ENCODE data around the gene FAM229A.

Gene FAM229A

DNA sequence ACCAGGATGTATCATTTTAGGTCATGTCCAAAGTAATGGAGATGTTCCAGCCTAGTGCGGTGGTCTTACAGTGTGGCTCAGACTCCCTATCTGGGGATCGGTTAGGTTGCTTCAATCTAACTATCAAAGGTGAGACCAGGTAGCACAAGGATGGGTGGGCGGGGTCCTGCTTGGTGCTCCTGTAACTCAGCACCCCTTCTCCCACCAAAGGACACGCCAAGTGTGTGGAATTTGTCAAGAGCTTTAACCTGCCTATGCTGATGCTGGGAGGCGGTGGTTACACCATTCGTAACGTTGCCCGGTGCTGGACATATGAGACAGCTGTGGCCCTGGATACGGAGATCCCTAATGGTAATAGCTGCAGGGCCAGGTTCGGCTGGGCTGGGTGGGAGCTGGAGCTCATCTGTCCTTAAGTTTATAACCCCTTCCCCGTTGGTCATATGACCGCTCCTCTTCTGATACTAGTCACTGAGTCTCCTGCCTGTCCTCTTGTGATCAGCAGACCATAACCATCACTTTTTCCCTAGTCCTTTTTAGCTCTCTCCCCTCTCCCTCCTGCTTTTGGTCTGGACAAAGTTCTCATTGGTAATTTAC lies 31.6 kb downstream of the FAM229A start:
- DNase-seq (ENCODE audit: low spot score): no peak

DNA sequence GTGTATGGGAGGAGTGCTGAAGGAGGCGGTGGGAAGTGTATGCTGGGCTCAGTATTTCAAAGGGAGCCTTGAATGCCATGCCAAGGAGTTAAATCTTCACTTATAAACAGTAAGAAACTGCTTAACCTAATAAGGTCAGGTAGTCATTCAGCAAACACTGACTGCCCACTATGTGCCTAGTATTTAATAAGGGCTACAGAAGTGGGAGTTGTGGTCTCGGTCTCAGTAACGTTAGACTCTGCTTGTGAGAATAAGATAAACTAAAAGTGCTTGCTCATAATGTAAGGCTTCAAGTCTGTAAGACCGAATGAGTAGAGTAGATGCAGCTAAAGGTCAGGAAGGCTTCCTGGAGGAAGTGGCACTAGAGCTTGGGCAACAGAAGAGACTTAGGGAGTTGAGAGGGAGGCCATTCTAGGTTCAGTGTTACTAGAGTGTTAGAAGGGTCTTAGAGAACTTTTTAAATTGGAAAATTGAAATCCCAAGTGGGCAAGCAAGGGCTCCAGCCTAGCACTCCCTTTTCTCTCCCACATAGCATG lies 32.3 kb downstream of the FAM229A start:
- no peak for DNase-seq (ENCODE audit: low spot score)

DNA sequence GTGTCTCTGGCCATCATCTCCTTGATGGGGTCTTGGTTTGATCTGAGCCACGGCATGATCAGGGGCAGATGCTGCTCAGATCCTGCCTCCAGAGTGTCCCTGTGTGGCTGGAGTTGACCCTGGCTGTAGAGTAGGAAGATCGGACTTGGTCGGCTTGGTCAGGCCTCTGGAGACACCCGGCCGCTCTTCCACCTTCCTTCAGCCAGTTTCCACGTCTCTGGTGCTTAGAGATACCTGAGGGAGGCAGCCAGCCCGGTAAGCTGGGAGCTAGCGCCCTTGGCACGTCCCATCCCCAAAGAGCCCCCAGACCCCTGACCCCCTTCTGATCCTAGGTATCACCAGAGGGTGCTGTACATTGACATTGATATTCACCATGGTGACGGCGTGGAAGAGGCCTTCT lies 35.1 kb downstream of the FAM229A start:
- no peak for DNase-seq (ENCODE audit: low spot score)

DNA sequence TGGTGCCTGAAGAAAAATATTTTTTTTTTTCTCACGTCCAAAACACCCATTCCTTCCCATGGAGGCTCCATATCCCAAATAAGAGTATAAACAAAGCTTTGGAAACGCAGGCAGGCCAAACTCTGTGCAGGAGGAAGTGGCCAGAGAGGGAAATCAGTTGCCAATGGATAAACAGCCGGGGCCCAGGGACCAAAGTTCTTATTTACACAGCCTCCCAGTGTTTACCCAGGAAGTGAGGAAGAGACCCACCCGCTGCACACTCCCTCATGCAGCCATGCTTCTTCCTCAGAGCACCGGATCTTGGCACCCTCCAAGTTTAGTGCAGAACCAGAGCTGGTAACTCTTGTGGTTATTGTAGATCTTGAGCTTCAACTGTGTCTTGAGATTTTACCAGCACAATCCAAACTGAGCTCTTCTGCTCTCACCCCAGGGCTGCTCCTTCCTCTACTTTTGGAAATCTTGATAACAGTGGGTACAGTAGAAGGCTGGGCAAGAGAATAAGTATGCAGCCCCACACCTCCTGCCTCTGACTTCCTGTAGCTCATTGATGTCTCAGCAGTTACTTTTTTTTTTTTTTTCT lies 40.5 kb downstream of the FAM229A start:
- no peak for DNase-seq (ENCODE audit: low spot score)

DNA sequence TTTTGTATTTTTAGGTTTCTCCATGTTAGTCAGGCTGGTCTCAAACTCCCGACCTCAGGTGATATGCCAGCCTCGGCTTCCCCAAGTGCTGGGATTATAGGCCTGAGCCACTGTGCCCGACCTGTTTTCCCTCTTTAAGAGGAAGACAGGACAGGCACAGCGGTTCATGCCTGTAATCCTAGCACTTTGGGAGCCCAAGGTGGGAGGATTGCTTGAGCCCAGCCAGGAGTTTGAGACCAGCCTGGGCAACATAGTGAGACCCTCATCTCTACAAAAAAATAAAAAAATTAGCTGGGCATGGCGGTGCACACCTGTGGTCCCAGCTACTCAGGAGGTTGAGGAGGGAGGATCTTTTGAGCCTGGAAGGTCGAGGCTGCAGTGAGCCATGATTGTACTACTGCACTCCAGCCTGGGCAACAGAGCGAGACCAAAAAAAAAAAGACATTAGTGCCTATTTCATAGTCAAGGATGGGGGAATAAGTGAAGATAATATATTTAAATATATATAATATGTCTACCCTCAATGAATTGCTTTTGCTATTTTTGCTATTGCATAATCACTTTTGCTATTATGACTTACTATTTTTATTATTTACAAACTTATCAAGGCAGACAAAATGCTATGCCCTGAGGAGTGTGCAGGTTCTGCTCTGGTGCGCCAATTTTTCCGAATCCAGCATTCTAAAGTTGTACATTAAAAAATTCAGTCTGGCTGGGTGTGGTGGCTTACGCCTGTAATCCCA lies 44.0 kb downstream of the FAM229A start:
- no peak for DNase-seq (ENCODE audit: low spot score)

DNA sequence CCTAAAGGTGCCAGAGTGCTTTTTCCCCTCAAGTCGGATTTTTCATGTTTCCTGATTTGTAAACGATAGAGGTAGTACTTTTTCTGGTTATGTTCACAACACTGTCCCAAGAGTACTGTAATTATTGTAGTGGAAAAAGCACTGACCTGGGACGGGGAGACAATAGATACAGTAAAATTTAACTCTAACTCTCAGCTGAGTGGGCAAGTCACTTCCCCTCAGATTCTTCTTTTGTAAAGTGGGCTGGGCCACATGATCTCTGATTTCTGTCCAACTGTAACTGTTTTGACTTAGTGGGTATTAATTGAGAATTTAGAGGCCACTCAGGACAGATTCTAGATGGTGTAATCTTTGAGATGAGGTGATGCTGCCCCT lies 45.4 kb downstream of the FAM229A start:
- DNase-seq (ENCODE audit: low spot score): no peak

DNA sequence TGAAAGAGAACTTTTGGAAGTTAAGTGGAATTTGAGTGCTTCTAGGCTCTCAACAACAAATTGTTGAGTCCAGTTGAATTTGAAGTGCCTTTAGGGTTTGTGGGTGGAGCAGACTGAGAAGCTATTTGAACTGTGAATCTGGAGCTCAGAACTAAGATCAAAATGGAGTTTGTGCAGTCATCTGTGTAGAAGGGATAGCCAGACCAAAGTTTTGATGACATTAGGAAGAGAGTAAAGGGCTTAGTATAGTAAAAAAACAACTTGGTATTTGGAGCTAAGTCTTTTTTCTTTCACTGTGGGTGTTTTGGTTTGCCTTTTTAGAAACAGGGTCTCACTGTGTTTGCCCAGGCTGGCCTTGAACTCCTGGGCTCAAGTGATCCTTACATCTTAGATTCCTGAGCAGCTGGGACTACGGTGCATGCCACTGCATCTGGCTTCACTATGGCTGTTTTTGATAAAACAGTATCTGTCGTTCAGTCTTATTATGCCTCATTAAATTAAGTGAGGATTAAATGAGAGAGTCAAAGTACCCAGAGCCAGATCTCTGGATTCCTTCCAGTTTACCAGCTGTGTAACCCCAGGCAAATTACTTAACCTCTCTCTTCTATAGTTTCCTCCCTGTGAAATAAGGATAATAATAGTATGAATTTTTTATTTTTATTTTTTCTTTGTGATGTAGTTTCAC lies 50.4 kb downstream of the FAM229A start:
- DNase-seq (ENCODE audit: low spot score): no peak

Measured in kidney capillary endothelial cell (primary cell).